Hepatocyte (in vitro differentiated cells): Measurements from ENCODE around the gene OR10P1.

Experiments used
- EZH2phosphoT487 ChIP-seq: fragments of 200-600 bp; sonication (generic); IDR thresholded peaks from one replicate; pipeline ENCODE4 v1.6.1; 2018; ENCODE audit warnings: antibody characterized with exemption, mild to moderate bottlenecking, low read depth, moderate library complexity; ENCODE audit not compliant: unreplicated experiment, severe bottlenecking
- TF ChIP-seq, protein P1 (sequence below): fragments of 200-600 bp; sonication (generic); IDR thresholded peaks from 2 replicates; pipeline ENCODE4 v1.5.1; 2016; ENCODE audit warnings: antibody characterized with exemption, mild to moderate bottlenecking; ENCODE audit not compliant: poor library complexity

DNA sequence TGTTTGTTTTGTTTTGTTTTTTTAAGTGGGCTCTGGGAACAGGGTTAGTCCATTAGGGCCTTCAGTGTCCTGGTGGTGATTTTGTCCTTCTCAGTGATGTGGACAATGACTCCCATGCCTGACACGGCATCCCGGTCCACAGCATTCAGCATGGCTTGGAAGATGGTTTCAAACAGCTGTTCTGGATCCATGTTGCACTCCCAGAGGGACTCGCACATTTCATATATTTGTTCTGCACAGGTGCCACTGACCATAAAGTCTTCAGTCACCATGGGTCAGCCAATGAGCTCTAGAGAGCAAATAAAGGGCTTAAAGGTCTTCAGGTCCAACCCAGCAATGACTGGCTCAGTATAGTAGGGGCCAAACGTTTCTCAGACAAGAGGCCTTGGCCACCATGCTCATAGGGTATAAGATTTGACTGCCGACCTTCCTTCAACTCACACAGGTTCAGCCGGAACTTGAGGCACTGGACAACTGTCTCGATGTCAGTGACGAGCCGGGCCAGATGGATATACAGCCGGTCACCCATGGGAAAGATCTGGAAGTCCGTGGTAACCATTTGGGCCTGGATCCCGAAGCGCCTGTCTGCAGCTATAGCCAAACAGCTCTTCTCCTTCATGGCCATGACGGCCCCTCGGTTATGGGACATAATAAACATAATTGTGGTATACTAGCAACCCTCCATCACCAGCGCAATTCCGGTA, 18.0 kb downstream of the OR10P1 start:
- TF ChIP-seq, protein P1, sequence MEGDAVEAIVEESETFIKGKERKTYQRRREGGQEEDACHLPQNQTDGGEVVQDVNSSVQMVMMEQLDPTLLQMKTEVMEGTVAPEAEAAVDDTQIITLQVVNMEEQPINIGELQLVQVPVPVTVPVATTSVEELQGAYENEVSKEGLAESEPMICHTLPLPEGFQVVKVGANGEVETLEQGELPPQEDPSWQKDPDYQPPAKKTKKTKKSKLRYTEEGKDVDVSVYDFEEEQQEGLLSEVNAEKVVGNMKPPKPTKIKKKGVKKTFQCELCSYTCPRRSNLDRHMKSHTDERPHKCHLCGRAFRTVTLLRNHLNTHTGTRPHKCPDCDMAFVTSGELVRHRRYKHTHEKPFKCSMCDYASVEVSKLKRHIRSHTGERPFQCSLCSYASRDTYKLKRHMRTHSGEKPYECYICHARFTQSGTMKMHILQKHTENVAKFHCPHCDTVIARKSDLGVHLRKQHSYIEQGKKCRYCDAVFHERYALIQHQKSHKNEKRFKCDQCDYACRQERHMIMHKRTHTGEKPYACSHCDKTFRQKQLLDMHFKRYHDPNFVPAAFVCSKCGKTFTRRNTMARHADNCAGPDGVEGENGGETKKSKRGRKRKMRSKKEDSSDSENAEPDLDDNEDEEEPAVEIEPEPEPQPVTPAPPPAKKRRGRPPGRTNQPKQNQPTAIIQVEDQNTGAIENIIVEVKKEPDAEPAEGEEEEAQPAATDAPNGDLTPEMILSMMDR = no peak
- TF ChIP-seq EZH2phosphoT487 = no peak
